Stimulated activated CD4-positive, alpha-beta T cell treated with anti-CD3 and anti-CD28 coated beads, Interleukin-15, amount 100 ng/mL, for 48 hours (primary cell): Measurements from ENCODE around the gene DAAM1.

Experiments used
- DNase-seq, 2 donors: peaks; one replicate each; pipeline ENCODE4 v3.0.0-alpha.2; 2020; ENCODE audit warnings: low read depth in 2 of 2

DAAM1 gene

GRCh38 chr14:59341858-59342477 lies 153.5 kb downstream of the DAAM1 start:
- DNase-seq: no peak

GRCh38 chr14:59342516-59343484 lies 154.3 kb downstream of the DAAM1 start:
- no peak for DNase-seq

GRCh38 chr14:59343585-59343984 lies 155.1 kb downstream of the DAAM1 start:
- no peak for DNase-seq

- DNase-seq: no peak
Measured at GRCh38 chr14:59344016-59344415, 155.5 kb downstream of the DAAM1 start.

- DNase-seq: no peak
Measured at GRCh38 chr14:59344691-59345455, 156.4 kb downstream of the DAAM1 start.

GRCh38 chr14:59346329-59346728 lies 157.9 kb downstream of the DAAM1 start:
- no peak for DNase-seq

GRCh38 chr14:59346796-59347510 lies 158.5 kb downstream of the DAAM1 start:
- DNase-seq: no peak

GRCh38 chr14:59347511-59347900 lies 159.0 kb downstream of the DAAM1 start:
- no peak for DNase-seq

GRCh38 chr14:59347915-59348314 lies 159.4 kb downstream of the DAAM1 start:
- no peak for DNase-seq

GRCh38 chr14:59349258-59349701 lies 160.8 kb downstream of the DAAM1 start:
- no peak for DNase-seq

GRCh38 chr14:59352961-59353360 lies 164.5 kb downstream of the DAAM1 start:
- no peak for DNase-seq

- DNase-seq: no peak
Measured at GRCh38 chr14:59354666-59355065, 166.2 kb downstream of the DAAM1 start.

- DNase-seq: no peak
Measured at GRCh38 chr14:59355091-59355490, 166.6 kb downstream of the DAAM1 start.

GRCh38 chr14:59356312-59356711 lies 167.8 kb downstream of the DAAM1 start:
- no peak for DNase-seq

- DNase-seq: no peak
Measured at GRCh38 chr14:59356767-59357166, 168.3 kb downstream of the DAAM1 start.

GRCh38 chr14:59358102-59358501 lies 169.6 kb downstream of the DAAM1 start:
- DNase-seq: no peak

GRCh38 chr14:59358784-59359183 lies 170.3 kb downstream of the DAAM1 start:
- no peak for DNase-seq

- DNase-seq: no peak
Measured at GRCh38 chr14:59359431-59360124, 171.1 kb downstream of the DAAM1 start.

GRCh38 chr14:59360233-59360632 lies 171.8 kb downstream of the DAAM1 start:
- no peak for DNase-seq

GRCh38 chr14:59360923-59361794 lies 172.7 kb downstream of the DAAM1 start:
- DNase-seq: no peak
